GM18867 (cell line): ENCODE measurements around the gene HS6ST3.

Source experiments
- ATAC-seq: cut with Tn5 transposase; IDR thresholded peaks from one replicate; pipeline ENCODE4 v1.9.1; 2021; ENCODE audit warnings: mild to moderate bottlenecking, moderate library complexity; ENCODE audit not compliant: unreplicated experiment

Gene HS6ST3

GRCh38 chr13:96700657-96701056, 610.8 kb downstream of the HS6ST3 start:
- ATAC-seq = no peak

- no peak for ATAC-seq
Measured at GRCh38 chr13:96707146-96707545, 617.2 kb downstream of the HS6ST3 start.

- no peak for ATAC-seq
Measured at GRCh38 chr13:96710166-96710862, 620.4 kb downstream of the HS6ST3 start.

GRCh38 chr13:96720446-96720845, 630.5 kb downstream of the HS6ST3 start:
- ATAC-seq = no peak

- no peak for ATAC-seq
Measured at GRCh38 chr13:96726651-96727050, 636.7 kb downstream of the HS6ST3 start.

- no peak for ATAC-seq
Measured at GRCh38 chr13:96728463-96728862, 638.6 kb downstream of the HS6ST3 start.

GRCh38 chr13:96730676-96731075, 640.8 kb downstream of the HS6ST3 start:
- no peak for ATAC-seq

GRCh38 chr13:96734499-96734898, 644.6 kb downstream of the HS6ST3 start:
- no peak for ATAC-seq

GRCh38 chr13:96741779-96742178, 651.9 kb downstream of the HS6ST3 start:
- no peak for ATAC-seq

- no peak for ATAC-seq
Measured at GRCh38 chr13:96743296-96744089, 653.6 kb downstream of the HS6ST3 start.

GRCh38 chr13:96744367-96745331, 654.7 kb downstream of the HS6ST3 start:
- ATAC-seq = no peak

GRCh38 chr13:96746886-96747285, 657.0 kb downstream of the HS6ST3 start:
- ATAC-seq = no peak

GRCh38 chr13:96749825-96750224, 659.9 kb downstream of the HS6ST3 start:
- no peak for ATAC-seq

GRCh38 chr13:96751089-96751488, 661.2 kb downstream of the HS6ST3 start:
- no peak for ATAC-seq

GRCh38 chr13:96762876-96763275, 673.0 kb downstream of the HS6ST3 start:
- ATAC-seq = no peak

- ATAC-seq = no peak
Measured at GRCh38 chr13:96766306-96766705, 676.4 kb downstream of the HS6ST3 start.

- ATAC-seq = no peak
Measured at GRCh38 chr13:96768524-96768923, 678.6 kb downstream of the HS6ST3 start.

GRCh38 chr13:96769874-96770273, 680.0 kb downstream of the HS6ST3 start:
- ATAC-seq = no peak

- peak; percentile 87 for ATAC-seq
Measured at GRCh38 chr13:96771486-96772367, 681.8 kb downstream of the HS6ST3 start.

- ATAC-seq = no peak
Measured at GRCh38 chr13:96772426-96772825, 682.5 kb downstream of the HS6ST3 start.
